H9 (cell line): ENCODE data around the gene SHISA7. TPM values are rescaled to one million over a fixed set of nuclear protein-coding genes. Genes with fewer than 3 reads are reported as not detected.

ENCODE experiments used
- DNase-seq: peaks from one replicate; pipeline ENCODE4 v3.0.0-alpha.2; 2017
- H2AFZ ChIP-seq: one replicate; pipeline ENCODE4 v1.6.1; 2013; ENCODE audit warnings: mild to moderate bottlenecking, low read length, control low read depth, moderate library complexity
- H2AK5ac ChIP-seq: 2 replicates; pipeline ENCODE4 v1.6.1; 2013; ENCODE audit warnings: low read length, control low read depth, mixed read lengths; ENCODE audit not compliant: insufficient read length
- H2BK120ac ChIP-seq: one replicate; pipeline ENCODE4 v1.6.1; 2013; ENCODE audit warnings: low read depth, mild to moderate bottlenecking, low read length, control low read depth, inconsistent platforms; ENCODE audit not compliant: poor library complexity, severe bottlenecking
- H2BK12ac ChIP-seq: 2 replicates; pipeline ENCODE4 v1.6.1; 2013; ENCODE audit warnings: low read length, control low read depth, mixed read lengths, low read depth; ENCODE audit not compliant: insufficient read length
- H2BK15ac ChIP-seq: 2 replicates; pipeline ENCODE4 v1.6.1; 2013; ENCODE audit warnings: low read depth, low read length, control low read depth
- H2BK20ac ChIP-seq: one replicate; pipeline ENCODE4 v1.6.1; 2013; ENCODE audit warnings: low read depth, mild to moderate bottlenecking, low read length, control low read depth, inconsistent platforms; ENCODE audit not compliant: poor library complexity, severe bottlenecking
- H2BK5ac ChIP-seq: 2 replicates; pipeline ENCODE4 v1.6.1; 2013; ENCODE audit warnings: low read length, control low read depth, mixed read lengths; ENCODE audit not compliant: insufficient read length
- H3K14ac ChIP-seq: 2 replicates; pipeline ENCODE4 v1.6.1; 2013; ENCODE audit warnings: low read length, control low read depth; ENCODE audit not compliant: insufficient read depth
- H3K18ac ChIP-seq: 2 replicates; pipeline ENCODE4 v1.6.1; 2013; ENCODE audit warnings: low read depth, mild to moderate bottlenecking, mixed read lengths, low read length, control low read depth; ENCODE audit not compliant: insufficient read length
- H3K23ac ChIP-seq: 2 replicates; pipeline ENCODE4 v1.6.1; 2013; ENCODE audit warnings: low read length, control low read depth, mixed read lengths, low read depth; ENCODE audit not compliant: insufficient read length
- H3K23me2 ChIP-seq: 2 replicates; pipeline ENCODE4 v1.6.1; 2013; ENCODE audit warnings: low read depth, mild to moderate bottlenecking, mixed read lengths, low read length, control low read depth; ENCODE audit not compliant: insufficient read length, poor library complexity, severe bottlenecking
- H3K27ac ChIP-seq: 2 replicates; pipeline ENCODE4 v1.5.1; 2013; ENCODE audit warnings: low read length, control low read depth, mixed read lengths, low read depth; ENCODE audit not compliant: insufficient read length
- H3K27me3 ChIP-seq: 2 replicates; pipeline ENCODE4 v1.6.1; 2013; ENCODE audit warnings: low read length, control low read depth, inconsistent platforms; ENCODE audit not compliant: insufficient read depth
- H3K4ac ChIP-seq: 2 replicates; pipeline ENCODE4 v1.6.1; 2013; ENCODE audit warnings: low read depth, mild to moderate bottlenecking, control low read depth, inconsistent platforms, low read length, moderate library complexity
- H3K4me1 ChIP-seq: 2 replicates; pipeline ENCODE4 v1.6.1; 2013; ENCODE audit warnings: low read length, control low read depth, inconsistent platforms; ENCODE audit not compliant: insufficient read depth
- H3K4me2 ChIP-seq: 2 replicates; pipeline ENCODE4 v1.6.1; 2013; ENCODE audit warnings: low read length, control low read depth, mixed read lengths; ENCODE audit not compliant: insufficient read length, insufficient read depth
- H3K56ac ChIP-seq: 2 replicates; pipeline ENCODE4 v1.6.1; 2013; ENCODE audit warnings: low read depth, mild to moderate bottlenecking, mixed read lengths, low read length, control low read depth; ENCODE audit not compliant: insufficient read length
- H3K79me1 ChIP-seq: 2 replicates; pipeline ENCODE4 v1.6.1; 2013; ENCODE audit warnings: low read depth, mild to moderate bottlenecking, moderate library complexity, low read length, control low read depth, inconsistent platforms; ENCODE audit not compliant: insufficient read depth, poor library complexity, severe bottlenecking
- H3K79me2 ChIP-seq: 2 replicates; pipeline ENCODE4 v1.6.1; 2013; ENCODE audit warnings: low read length, control low read depth, inconsistent platforms; ENCODE audit not compliant: insufficient read depth
- H3K9ac ChIP-seq: 2 replicates; pipeline ENCODE4 v1.6.1; 2013; ENCODE audit warnings: low read length, control low read depth, mixed read lengths; ENCODE audit not compliant: insufficient read length; ENCODE audit errors: extremely low read depth
- H3K9me3 ChIP-seq: one replicate; pipeline ENCODE4 v1.6.1; 2013; ENCODE audit warnings: low read depth, low read length, inconsistent platforms; ENCODE audit not compliant: control insufficient read depth
- H3T11ph ChIP-seq: one replicate; pipeline ENCODE4 v1.6.1; 2013; ENCODE audit warnings: mild to moderate bottlenecking, low read length, control low read depth, inconsistent platforms
- H4K20me1 ChIP-seq: one replicate; pipeline ENCODE4 v1.6.1; 2013; ENCODE audit not compliant: control insufficient read depth, insufficient read length, insufficient read depth
- H4K5ac ChIP-seq: 2 replicates; pipeline ENCODE4 v1.6.1; 2013; ENCODE audit warnings: low read depth, mild to moderate bottlenecking, mixed read lengths, low read length, control low read depth; ENCODE audit not compliant: insufficient read length
- H4K8ac ChIP-seq: replicated peaks from 2 replicates; pipeline ENCODE4 v1.6.1; 2013; ENCODE audit warnings: low read length, control low read depth, mixed read lengths, low read depth; ENCODE audit not compliant: insufficient read length
- H4K91ac ChIP-seq: 2 replicates; pipeline ENCODE4 v1.6.1; 2013; ENCODE audit warnings: low read depth, mild to moderate bottlenecking, moderate library complexity, mixed read lengths, low read length, control low read depth; ENCODE audit not compliant: insufficient read length
- H3K27ac Mint-ChIP-seq, 3 experiments: 2 replicates in 2 of 3; 3 replicates in 1 of 3; pipeline ENCODE4 v1.8.0; 2020 to 2021; ENCODE audit warnings: mixed read lengths in 3 of 3, mild to moderate bottlenecking in 1 of 3, moderate library complexity in 1 of 3
- H3K27me3 Mint-ChIP-seq: 2 replicates; pipeline ENCODE4 v1.8.0; 2021; ENCODE audit warnings: low read depth, mild to moderate bottlenecking, moderate library complexity, mixed read lengths
- H3K36me3 Mint-ChIP-seq, 3 experiments: 2 replicates in 2 of 3; 3 replicates in 1 of 3; pipeline ENCODE4 v1.8.0; 2020 to 2021; ENCODE audit warnings: low read depth in 3 of 3, mixed read lengths in 3 of 3; ENCODE audit not compliant: insufficient read depth in 1 of 3
- H3K4me1 Mint-ChIP-seq, 2 experiments: 2 replicates each; pipeline ENCODE4 v1.8.0; 2020; ENCODE audit warnings: mixed read lengths in 2 of 2
- H3K4me3 Mint-ChIP-seq, 2 experiments: 2 replicates in 1 of 2; 3 replicates in 1 of 2; pipeline ENCODE4 v1.8.0; 2020 to 2021; ENCODE audit warnings: mild to moderate bottlenecking in 2 of 2, mixed read lengths in 2 of 2, moderate library complexity in 1 of 2
- H3K9me3 Mint-ChIP-seq, 2 experiments: 2 replicates in 1 of 2; 3 replicates in 1 of 2; pipeline ENCODE4 v1.8.0; 2020; ENCODE audit warnings: mild to moderate bottlenecking in 2 of 2, mixed read lengths in 2 of 2, moderate library complexity in 1 of 2
- WGBS: extraction: QIAGEN DNeasy Blood & Tissue Kit; methylation state at CpG from one replicate; pipeline ENCODE4 v1.1.7; 2013; ENCODE audit warnings: missing lambda C conversion rate, low lambda C conversion rate, mixed read lengths; ENCODE audit not compliant: insufficient read length; ENCODE audit errors: extremely low coverage; 5-methylcytosine and 5-hydroxymethylcytosine counted together
- total RNA-seq: library from RNA; stranded (reverse); gene quantifications from 2 replicates; pipeline ENCODE4 v1.2.1, GENCODE V29; 2021
- TF ChIP-seq, protein P1 (sequence below): fragments of 200-600 bp; sonication (generic); conservative IDR thresholded peaks from 3 replicates; pipeline ENCODE4 v1.8.0; 2021; ENCODE audit warnings: antibody characterized with exemption, mild to moderate bottlenecking

The SHISA7 gene
- total RNA-seq, 1 experiment from 2014 or later, result 0.31 TPM

DNA sequence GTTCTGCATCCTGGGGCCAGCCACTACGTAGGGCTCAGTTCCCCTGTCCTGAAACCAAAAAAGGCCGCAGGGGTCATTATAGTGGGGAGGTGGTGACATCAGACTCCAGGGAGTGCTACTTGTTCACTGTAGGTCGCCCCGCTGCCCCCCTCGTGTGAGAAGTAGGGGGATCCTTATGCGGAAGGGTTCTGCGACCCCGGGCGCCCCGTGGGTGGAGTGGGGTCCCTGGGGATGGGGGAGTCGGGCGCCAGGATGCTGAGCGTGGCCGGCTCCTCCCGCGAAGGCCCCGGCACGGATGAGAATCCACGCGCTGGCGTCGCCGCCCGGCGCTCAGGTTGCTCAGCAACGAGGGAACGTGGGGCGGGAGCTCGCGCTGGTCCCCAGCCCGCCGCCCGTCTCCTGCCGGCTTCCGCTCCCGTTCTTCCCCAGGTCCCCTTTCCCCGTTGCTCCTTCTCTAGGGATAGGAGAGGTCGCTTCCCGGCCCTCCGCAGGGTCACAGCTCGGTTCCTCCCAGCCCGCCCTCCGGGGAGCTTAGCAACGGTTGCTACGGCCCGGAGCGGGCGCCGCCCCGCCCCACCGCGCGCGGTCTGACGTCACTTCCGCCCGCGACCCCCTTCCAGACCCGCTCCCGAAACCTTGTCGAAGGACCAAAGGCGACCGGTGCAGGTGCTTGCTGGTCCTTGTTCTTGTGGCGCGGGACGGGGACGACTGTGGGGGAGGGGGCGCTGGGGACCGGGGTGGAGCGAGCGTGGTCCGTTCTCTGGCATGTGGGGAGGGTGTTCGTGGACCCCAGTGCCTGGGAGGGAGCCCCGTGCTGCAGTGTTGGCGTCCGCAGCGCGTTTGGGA lies 41.7 kb upstream of the SHISA7 start, which contains the start of gene NAT14:
Gene NAT14 (plus strand): TSS at position 596 of the 846 bp plus-strand sequence. CDS start 521 bp downstream, outside the sequence.
- Histone ChIP-seq H3K27ac (no peak within 1 kb of the TSS), H3K18ac (peak within 1 kb of the TSS; percentile 24), H2AFZ (no peak within 1 kb of the TSS), H4K5ac (no peak within 1 kb of the TSS), H3K9me3 (no peaks in the 10 kb centered on the region), H3K14ac (0 out of 2 replicates have a peak within 1 kb of the TSS, but pooled peaks have one; percentile 17), H2BK5ac (no peak within 1 kb of the TSS), H3K23ac (no peak within 1 kb of the TSS), H3K79me2 (no peaks in the 10 kb centered on the region), H3K4ac (no peak within 1 kb of the TSS), H2AK5ac (no peak within 1 kb of the TSS), H3K56ac (no peak within 1 kb of the TSS), H3K4me1 (peaks cover 3% of the 10 kb centered on the region), H2BK12ac (no peak within 1 kb of the TSS), H3K79me1 (no peaks in the 10 kb centered on the region), H3K9ac (peak within 1 kb of the TSS; percentile 27), H4K8ac (no peak within 1 kb of the TSS), H2BK15ac (no peak within 1 kb of the TSS), H3K23me2 (peaks cover 8% of the 10 kb centered on the region), H4K91ac (no peak within 1 kb of the TSS), H3K4me2 (peak within 1 kb of the TSS; percentile 52), H3K27me3 (no peaks in the 10 kb centered on the region), H2BK20ac (no peak within 1 kb of the TSS), H3T11ph (no peak within 1 kb of the TSS), H4K20me1 (no peaks in the 10 kb centered on the region), H2BK120ac (no peak within 1 kb of the TSS)
- TF ChIP-seq, protein P1, sequence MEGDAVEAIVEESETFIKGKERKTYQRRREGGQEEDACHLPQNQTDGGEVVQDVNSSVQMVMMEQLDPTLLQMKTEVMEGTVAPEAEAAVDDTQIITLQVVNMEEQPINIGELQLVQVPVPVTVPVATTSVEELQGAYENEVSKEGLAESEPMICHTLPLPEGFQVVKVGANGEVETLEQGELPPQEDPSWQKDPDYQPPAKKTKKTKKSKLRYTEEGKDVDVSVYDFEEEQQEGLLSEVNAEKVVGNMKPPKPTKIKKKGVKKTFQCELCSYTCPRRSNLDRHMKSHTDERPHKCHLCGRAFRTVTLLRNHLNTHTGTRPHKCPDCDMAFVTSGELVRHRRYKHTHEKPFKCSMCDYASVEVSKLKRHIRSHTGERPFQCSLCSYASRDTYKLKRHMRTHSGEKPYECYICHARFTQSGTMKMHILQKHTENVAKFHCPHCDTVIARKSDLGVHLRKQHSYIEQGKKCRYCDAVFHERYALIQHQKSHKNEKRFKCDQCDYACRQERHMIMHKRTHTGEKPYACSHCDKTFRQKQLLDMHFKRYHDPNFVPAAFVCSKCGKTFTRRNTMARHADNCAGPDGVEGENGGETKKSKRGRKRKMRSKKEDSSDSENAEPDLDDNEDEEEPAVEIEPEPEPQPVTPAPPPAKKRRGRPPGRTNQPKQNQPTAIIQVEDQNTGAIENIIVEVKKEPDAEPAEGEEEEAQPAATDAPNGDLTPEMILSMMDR, result no peak
- Mint-ChIP-seq H3K4me3 (peak within 1 kb of the TSS; percentile 86 to 93), H3K27me3 (no peaks in the 10 kb centered on the region; the same call in 1 of the 2 replicates), H3K9me3 (no peaks in the 10 kb centered on the region), H3K36me3 (peaks cover 2 to 9% (median 8%) of the 10 kb centered on the region in 3 experiments; a peak in 5 of 7 replicates), H3K4me1 (peaks cover 14 to 42% of the 10 kb centered on the region in 2 experiments), H3K27ac (peak within 1 kb of the TSS; percentile 92 to 97 (median 96); a peak in 5 of 7 replicates)
- WGBS, result no CpG with 5 or more reads among the region's 78 CpGs
- peak; percentile 91 for DNase-seq
